Neural cell (in vitro differentiated cells): ENCODE results near the gene TAOK1.

ENCODE experiments used
- EP300 ChIP-seq: fragments of 450-650 bp; conservative IDR thresholded peaks from 2 replicates; pipeline ENCODE4 v1.6.1; 2014; ENCODE audit warnings: antibody characterized with exemption, mild to moderate bottlenecking, moderate library complexity; ENCODE audit not compliant: poor library complexity, severe bottlenecking
- EZH2 ChIP-seq: fragments of 200-600, 300-800 bp; shearing (Covaris generic), sonication (generic); IDR thresholded peaks from 2 replicates; pipeline ENCODE4 v1.6.1; 2014; ENCODE audit warnings: antibody characterized with exemption, low read length, borderline replicate concordance, mild to moderate bottlenecking; ENCODE audit not compliant: insufficient read depth, poor library complexity, severe bottlenecking
- TAF1 ChIP-seq: IDR thresholded peaks from 2 replicates; pipeline ENCODE4 v1.6.1; 2012; ENCODE audit warnings: low read depth

DNA sequence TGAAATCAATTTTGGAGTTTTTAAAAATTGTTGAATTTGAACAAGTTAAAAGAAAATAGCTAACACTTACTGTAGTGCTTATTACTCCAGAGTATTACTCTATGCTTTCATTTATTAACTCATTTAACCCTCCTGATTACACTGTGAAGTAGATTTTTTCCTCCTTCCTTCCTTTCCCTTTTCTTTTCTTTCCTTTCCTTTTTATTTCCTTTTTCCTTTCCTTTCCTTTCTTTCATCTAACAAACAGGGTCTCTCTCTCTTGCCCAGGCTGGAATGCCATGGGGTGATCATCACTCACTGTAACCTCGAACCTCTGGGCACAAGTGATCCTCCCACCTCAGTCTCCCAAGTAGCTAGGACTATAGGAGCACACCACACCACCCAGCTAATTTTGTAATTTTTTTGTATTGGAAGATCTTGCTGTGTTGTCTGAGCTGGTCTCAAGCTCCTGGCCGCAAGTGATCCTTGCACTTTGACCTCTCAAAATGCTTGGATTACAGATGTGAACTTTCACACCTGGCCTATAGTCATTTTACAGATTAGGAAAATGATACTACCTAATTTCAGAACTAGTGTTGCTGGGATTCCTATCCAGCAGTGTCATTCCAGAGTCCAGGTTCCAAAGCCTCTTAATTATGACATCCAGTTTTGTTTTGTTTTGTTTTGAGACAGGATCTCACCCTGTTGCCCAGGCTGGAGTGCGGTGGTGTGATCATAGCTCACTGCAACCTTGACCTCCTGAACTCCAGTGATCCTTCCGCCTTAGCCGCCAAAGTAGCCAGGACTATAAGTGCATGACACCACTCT, 59.9 kb downstream of the TAOK1 start:
- TF ChIP-seq EP300 = no peak
- TF ChIP-seq EZH2 = no peak
- TF ChIP-seq TAF1 = no peak
